Ovary (tissue), 9 donors: Measurements from ENCODE around the gene SELENOW. TPM values are rescaled to one million over a fixed set of nuclear protein-coding genes. Genes with fewer than 3 reads are reported as not detected.
"Not testable (repeated sequence)": the region's sequence is repeated elsewhere in the genome, so short reads cannot be mapped to it uniquely, and the experiment has no call there.

ENCODE experiments used
- DNase-seq, 5 donors: peaks; one replicate each; pipeline ENCODE4 v3.0.0-alpha.2; 2019 to 2020
- H3K27ac ChIP-seq, 2 donors: fragments of 200-600 bp; one replicate each; pipeline versions ENCODE4 v1.5.1 to v1.8.0; 2019 to 2022
- H3K27me3 ChIP-seq: fragments of 200-600 bp; one replicate; pipeline ENCODE4 v1.8.0; 2022
- H3K36me3 ChIP-seq: fragments of 200-600 bp; sonication (generic); one replicate; pipeline ENCODE4 v1.5.1; 2019
- H3K4me1 ChIP-seq: one replicate; pipeline ENCODE4 v1.8.1; 2013; ENCODE audit warnings: mild to moderate bottlenecking, moderate library complexity; ENCODE audit not compliant: insufficient read depth
- H3K4me3 ChIP-seq: fragments of 200-600 bp; sonication (generic); one replicate; pipeline ENCODE4 v1.5.1; 2017
- H3K9me3 ChIP-seq, 2 donors: fragments of 200-600 bp in 1 of 2; sonication (generic) in 1 of 2; one replicate each; pipeline versions ENCODE4 v1.5.1 to v1.8.1; 2013 to 2019; ENCODE audit warnings: mild to moderate bottlenecking in 1 of 2, moderate library complexity in 1 of 2
- EP300 ChIP-seq: sonication (generic); formaldehyde crosslinking; IDR thresholded peaks from one replicate; pipeline ENCODE4 v1.6.1; 2017; ENCODE audit warnings: antibody characterized with exemption
- POLR2A ChIP-seq: fragments of 450-650 bp; IDR thresholded peaks from one replicate; pipeline ENCODE4 v1.6.1; 2017; ENCODE audit warnings: antibody characterized with exemption, mild to moderate bottlenecking, moderate library complexity
- WGBS, 3 donors: extraction: QIAGEN DNeasy Blood & Tissue Kit in 1 of 3; methylation state at CpG; one replicate each; pipeline versions ENCODE4 v1.1.5 to v1.1.7; 2013 to 2017; 5-methylcytosine and 5-hydroxymethylcytosine counted together
- intact Hi-C, 4 donors: fragments of 100-400 bp; cut with DNase I; formaldehyde crosslinking; loops; one replicate each; pipeline versions ENCODE4 v1.11.0 to v1.15.1; 2022 to 2023
- polyA plus RNA-seq, 2 donors: library from polyadenylated mRNA; stranded (reverse); fragments of 200-250 nt in 1 of 2; fragments of 350-450 nt in 1 of 2; fragmentation: Illumina TruSeq in 1 of 2; extraction: RNeasy Lipid Tissue Mini Kit (QIAGEN cat#74804) in 1 of 2; gene quantifications; one replicate each; pipeline ENCODE4 v1.2.3, GENCODE V29; 2013 to 2014
- total RNA-seq, 7 donors: library from RNA; depleted of rRNA in 2 of 7; stranded (reverse); fragments of >200 nt in 2 of 7; fragmentation: NEBNext Ultra II Directional in 3 of 7; extraction: Animal tissue kit (Norgen Biotek cat#: 25700) in 3 of 7; gene quantifications; one replicate each; pipeline versions ENCODE4 v1.1.0 to v1.2.4, GENCODE V29; 2016 to 2023
- TF ChIP-seq, protein P1 (sequence below), 3 donors: fragments of 450-650 bp in 2 of 3; fragments of 200-600 bp in 1 of 3; IDR thresholded peaks; one replicate each; pipeline versions ENCODE4 v1.5.1 to v1.8.0; 2016 to 2022; ENCODE audit warnings: antibody characterized with exemption in 3 of 3, mild to moderate bottlenecking in 1 of 3
- donor health status: DM: no; HTN: no; CAD: no; lungs with moderate emphysema.
- donor health status: DM: no; HTN: no; CAD: no.
- donor health status: Bipolar disorder and iron deficiency.
- donor health status: DM: yes; HTN: yes; CAD: no.
- donor health status: DM: no; HTN: no; CAD: no.
- donor health status: DM: yes; HTN: yes; CAD: no.

Gene SELENOW
- total and polyA plus RNA-seq, 9 donors, result 169 to 412 (median 257) TPM

- H3K4me3 ChIP-seq, result no peak overlapping the region
- intact Hi-C loops, result loop anchor here in 1 of 4 donors (2.0 kb wide), 1 partner anchor 17 kb away; no protein-coding TSS in a partner anchor
- H3K36me3 ChIP-seq, result no peaks in the 10 kb centered on the region
- WGBS, 3 donors, result 38 to 89% (median 55%) methylated on average over 2 of the region's 2 CpGs
- H3K9me3 ChIP-seq, result no peaks in the 10 kb centered on the region
- H3K27me3 ChIP-seq, result no peaks in the 10 kb centered on the region
- TF ChIP-seq EP300 (no peak), POLR2A (no peak)
- TF ChIP-seq, protein P1, sequence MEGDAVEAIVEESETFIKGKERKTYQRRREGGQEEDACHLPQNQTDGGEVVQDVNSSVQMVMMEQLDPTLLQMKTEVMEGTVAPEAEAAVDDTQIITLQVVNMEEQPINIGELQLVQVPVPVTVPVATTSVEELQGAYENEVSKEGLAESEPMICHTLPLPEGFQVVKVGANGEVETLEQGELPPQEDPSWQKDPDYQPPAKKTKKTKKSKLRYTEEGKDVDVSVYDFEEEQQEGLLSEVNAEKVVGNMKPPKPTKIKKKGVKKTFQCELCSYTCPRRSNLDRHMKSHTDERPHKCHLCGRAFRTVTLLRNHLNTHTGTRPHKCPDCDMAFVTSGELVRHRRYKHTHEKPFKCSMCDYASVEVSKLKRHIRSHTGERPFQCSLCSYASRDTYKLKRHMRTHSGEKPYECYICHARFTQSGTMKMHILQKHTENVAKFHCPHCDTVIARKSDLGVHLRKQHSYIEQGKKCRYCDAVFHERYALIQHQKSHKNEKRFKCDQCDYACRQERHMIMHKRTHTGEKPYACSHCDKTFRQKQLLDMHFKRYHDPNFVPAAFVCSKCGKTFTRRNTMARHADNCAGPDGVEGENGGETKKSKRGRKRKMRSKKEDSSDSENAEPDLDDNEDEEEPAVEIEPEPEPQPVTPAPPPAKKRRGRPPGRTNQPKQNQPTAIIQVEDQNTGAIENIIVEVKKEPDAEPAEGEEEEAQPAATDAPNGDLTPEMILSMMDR (IDR thresholded peaks at IDR 0.05), result no peak
- H3K4me1 ChIP-seq, result peaks cover 3% of the 10 kb centered on the region
- no peak for DNase-seq
- H3K27ac ChIP-seq, result no peak overlapping the region
These were observed 11.2 kb upstream of the SELENOW start for GRCh38 chr19:47767349-47767748.

DNA sequence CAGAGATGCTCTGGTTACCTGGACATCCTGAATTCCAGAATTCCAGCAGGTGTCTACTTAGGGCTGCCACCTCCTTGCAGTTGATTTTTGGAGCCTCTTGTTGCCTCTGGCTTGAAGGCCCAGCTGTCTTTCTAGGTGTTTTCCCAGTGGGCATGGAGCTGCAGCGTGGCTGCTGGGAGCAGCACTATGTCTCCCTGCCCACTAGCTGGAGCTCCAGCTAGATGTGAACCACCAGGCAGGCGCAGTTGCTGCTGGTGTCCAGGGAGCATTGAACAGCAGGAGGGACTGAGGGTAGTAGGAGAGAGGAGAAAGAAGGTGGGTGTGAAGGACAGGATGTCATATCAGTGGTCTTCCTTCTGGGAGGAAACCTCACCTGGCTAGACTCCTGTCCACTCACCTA is 9.9 kb upstream of the SELENOW start:
- H3K36me3 ChIP-seq, result no peaks in the 10 kb centered on the region
- WGBS, 3 donors, result 83 to 93% (median 93%) methylated on average over 2 of the region's 2 CpGs
- no peaks in the 10 kb centered on the region for H3K27me3 ChIP-seq
- no peaks in the 10 kb centered on the region for H3K4me1 ChIP-seq
- intact Hi-C loops, result no loop called here
- H3K27ac ChIP-seq, result no peak overlapping the region
- no peak overlapping the region for H3K4me3 ChIP-seq
- H3K9me3 ChIP-seq, result no peaks in the 10 kb centered on the region
- no peak for TF ChIP-seq EP300
- TF ChIP-seq POLR2A, result no peak
- TF ChIP-seq, protein P1 (IDR thresholded peaks at IDR 0.05), result no peak
- DNase-seq, result no peak

DNA sequence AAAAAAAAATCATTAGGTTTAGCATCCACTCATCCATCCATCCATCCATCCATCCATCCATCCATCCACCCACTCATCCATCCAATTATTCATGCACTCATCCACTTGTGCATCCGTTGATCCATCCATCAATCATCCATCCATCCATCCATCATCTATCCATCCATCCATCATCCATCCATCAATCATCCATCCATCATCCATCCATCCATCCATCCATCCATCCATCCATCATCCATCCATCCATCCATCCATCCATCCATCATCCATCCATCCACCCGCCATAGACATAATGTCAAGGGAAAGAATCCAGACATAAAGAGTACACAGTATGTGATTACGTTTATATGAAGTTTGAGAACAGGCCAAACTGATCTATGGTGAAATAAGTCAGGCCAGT is 9.0 kb upstream of the SELENOW start:
- 77 to 91% (median 87%) methylated on average over 3 of the region's 3 CpGs for WGBS, 3 donors
- no peaks in the 10 kb centered on the region for H3K36me3 ChIP-seq
- no peaks in the 10 kb centered on the region for H3K4me1 ChIP-seq
- no peak overlapping the region for H3K4me3 ChIP-seq
- TF ChIP-seq, protein P1 (IDR thresholded peaks at IDR 0.05), result no peak
- TF ChIP-seq POLR2A (no peak), EP300 (no peak)
- no peaks in the 10 kb centered on the region for H3K27me3 ChIP-seq
- no peaks in the 10 kb centered on the region for H3K9me3 ChIP-seq
- H3K27ac ChIP-seq, result no peak overlapping the region
- DNase-seq, result no peak
- intact Hi-C loops, result no loop called here

DNA sequence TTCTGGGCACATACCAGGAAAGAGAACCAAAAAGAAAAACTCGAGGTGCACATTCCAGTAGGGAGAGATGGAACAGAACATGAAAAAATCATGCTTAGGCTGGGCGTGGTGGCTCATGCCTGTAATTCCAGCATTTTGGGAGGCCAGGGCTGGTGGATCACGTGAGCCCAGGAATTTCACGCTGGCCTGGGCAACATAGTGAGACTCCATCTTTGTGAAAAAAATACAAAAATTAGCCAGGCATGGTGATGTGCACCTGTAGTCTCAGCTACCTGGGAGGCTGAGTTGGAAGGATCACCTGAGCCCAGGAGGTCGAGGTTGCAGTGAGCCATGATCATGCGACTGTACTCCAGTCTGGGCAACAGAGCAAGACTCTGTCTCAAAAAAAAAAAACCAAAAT is 7.2 kb upstream of the SELENOW start:
- not testable (repeated sequence) for H3K27ac ChIP-seq, DNase-seq, H3K4me3 ChIP-seq, H3K27me3 ChIP-seq, H3K4me1 ChIP-seq, H3K36me3 ChIP-seq, H3K9me3 ChIP-seq
- intact Hi-C loops, result loop anchor here in 1 of 4 donors (10.0 kb wide), 1 partner anchor 256 kb away; the partner anchor contains the start of gene NAPA
- 84 to 91% (median 84%) methylated on average over 6 of the region's 6 CpGs for WGBS, 3 donors

DNA sequence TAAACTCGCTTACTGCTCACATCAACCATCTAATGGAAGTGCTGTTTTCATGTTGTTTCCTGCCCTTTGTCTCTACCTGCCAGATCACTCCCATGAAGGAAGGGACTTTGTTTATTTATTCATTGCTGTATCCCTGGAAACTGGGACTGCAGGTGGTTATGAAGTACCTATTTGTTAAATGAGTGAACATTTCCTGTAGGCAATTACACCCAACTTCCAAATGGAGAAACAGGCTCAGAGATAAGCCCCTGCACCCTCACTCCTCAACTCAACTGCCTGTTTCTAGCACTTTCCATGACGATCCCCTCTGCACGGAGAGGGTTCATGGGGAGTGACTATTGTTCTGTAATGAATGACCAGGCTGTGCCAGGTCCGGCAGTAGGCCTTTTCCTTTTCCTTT is 1.9 kb upstream of the SELENOW start:
- Histone ChIP-seq H3K27me3 (no peaks in the 10 kb centered on the region), H3K9me3 (no peaks in the 10 kb centered on the region), H3K4me3 (no peak overlapping the region), H3K4me1 (peaks cover 9% of the 10 kb centered on the region), H3K27ac (no peak overlapping the region), H3K36me3 (no peaks in the 10 kb centered on the region)
- WGBS, 3 donors, result 83 to 92% (median 88%) methylated on average over 4 of the region's 4 CpGs
- no peak for DNase-seq
- intact Hi-C loops, result loop anchor here in 1 of 4 donors (5.0 to 10.0 kb wide), 2 partner anchors 59 to 262 kb away; partner anchors contain the start of gene NAPA
- TF ChIP-seq, protein P1 (IDR thresholded peaks at IDR 0.05), result no peak
- no peak for TF ChIP-seq POLR2A
- no peak for TF ChIP-seq EP300

- DNase-seq, H3K9me3 ChIP-seq, H3K36me3 ChIP-seq, H3K27me3 ChIP-seq: not testable (repeated sequence)
- Histone ChIP-seq H3K4me1 (peaks cover 13% of the 10 kb centered on the region), H3K27ac (peak overlapping the region in 1 of 2 donors; percentile 88), H3K4me3 (peak overlapping the region; percentile 94)
- intact Hi-C loops, result loop anchor here in 1 of 4 donors (5.0 to 10.0 kb wide), 2 partner anchors 60 to 263 kb away; partner anchors contain the start of gene NAPA
- 62 to 77% (median 68%) methylated on average over 23 of the region's 23 CpGs for WGBS, 3 donors
These were observed 1.1 kb upstream of the SELENOW start for GRCh38 chr19:47777245-47778048.
